ENCODE data around the gene HLA-DQA1. TPM values are rescaled to one million over a fixed set of nuclear protein-coding genes. Genes with fewer than 3 reads are reported as not detected.

The HLA-DQA1 gene
- total and polyA plus RNA-seq, 2 experiments from 2014 or later, result 0.42 TPM; not detected in 1

DNA sequence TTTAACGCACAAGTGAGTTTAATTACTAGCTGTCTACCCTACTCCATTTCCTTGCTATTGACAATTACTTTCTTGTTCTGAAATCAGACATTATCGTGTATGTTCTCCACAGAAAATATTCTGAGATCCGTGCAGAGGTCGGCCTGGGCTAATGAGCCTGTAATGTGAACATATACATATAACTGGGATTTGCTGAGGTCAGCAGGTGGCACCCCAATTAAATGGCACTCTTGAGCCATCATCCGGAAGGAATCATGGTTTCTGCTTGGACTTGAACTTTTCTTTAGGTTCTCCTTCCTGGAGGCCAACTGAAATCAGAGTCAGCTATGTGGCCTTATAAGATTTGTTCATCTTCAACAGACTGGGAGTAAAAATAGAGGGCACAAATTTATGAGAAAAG, 25.6 kb downstream of the HLA-DQA1 start:
- Histone ChIP-seq H3K27ac (ENCODE audit: low read depth) (no peak overlapping the region), H3K36me3 (ENCODE audit: insufficient read depth) (no peaks in the 10 kb centered on the region), H3K79me2 (replicated peaks; ENCODE audit: insufficient read depth) (no peaks in the 10 kb centered on the region), H2AFZ (no peak overlapping the region), H3K27me3 (ENCODE audit: insufficient read depth) (peaks cover 33% of the 10 kb centered on the region), H3K4me3 (no peak overlapping the region), H3K9me2 (ENCODE audit: insufficient read depth) (no peaks in the 10 kb centered on the region), H3K4me2 (no peak overlapping the region), H4K20me1 (replicated peaks; ENCODE audit: insufficient read depth) (no peaks in the 10 kb centered on the region), H3F3A (replicated peaks; ENCODE audit: low read depth) (no peaks in the 10 kb centered on the region), H3K4me1 (ENCODE audit: insufficient read depth) (no peaks in the 10 kb centered on the region)
- no peak for DNase-seq (ENCODE audit: low spot score)
- peaks cover 55% of the 10 kb centered on the region for H3K36me3 Mint-ChIP-seq (ENCODE audit: low read depth)
- TF ChIP-seq EZH2 (IDR thresholded peaks at IDR 0.05; ENCODE audit: low read depth, unreplicated experiment) (no peak), ZNF331 (CRISPR knock-in tag; IDR thresholded peaks at IDR 0.05; ENCODE audit: low read depth) (no peak), ZNF114 (CRISPR knock-in tag; IDR thresholded peaks at IDR 0.05) (no peak)
- TF ChIP-seq, protein P1, sequence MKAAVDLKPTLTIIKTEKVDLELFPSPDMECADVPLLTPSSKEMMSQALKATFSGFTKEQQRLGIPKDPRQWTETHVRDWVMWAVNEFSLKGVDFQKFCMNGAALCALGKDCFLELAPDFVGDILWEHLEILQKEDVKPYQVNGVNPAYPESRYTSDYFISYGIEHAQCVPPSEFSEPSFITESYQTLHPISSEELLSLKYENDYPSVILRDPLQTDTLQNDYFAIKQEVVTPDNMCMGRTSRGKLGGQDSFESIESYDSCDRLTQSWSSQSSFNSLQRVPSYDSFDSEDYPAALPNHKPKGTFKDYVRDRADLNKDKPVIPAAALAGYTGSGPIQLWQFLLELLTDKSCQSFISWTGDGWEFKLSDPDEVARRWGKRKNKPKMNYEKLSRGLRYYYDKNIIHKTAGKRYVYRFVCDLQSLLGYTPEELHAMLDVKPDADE (IDR thresholded peaks at IDR 0.05), result no peak
- H3K9me3 Mint-ChIP-seq, result no peaks in the 10 kb centered on the region; the same call in 2 of the 3 replicates
- H3K27ac Mint-ChIP-seq, result no peak overlapping the region
- no peak for ATAC-seq
- peaks cover 40% of the 10 kb centered on the region for H3K4me1 Mint-ChIP-seq
- no peak overlapping the region for H3K4me3 Mint-ChIP-seq
- peaks cover 29% of the 10 kb centered on the region for H3K27me3 Mint-ChIP-seq (ENCODE audit: insufficient read depth, low read depth, poor library complexity)

DNA sequence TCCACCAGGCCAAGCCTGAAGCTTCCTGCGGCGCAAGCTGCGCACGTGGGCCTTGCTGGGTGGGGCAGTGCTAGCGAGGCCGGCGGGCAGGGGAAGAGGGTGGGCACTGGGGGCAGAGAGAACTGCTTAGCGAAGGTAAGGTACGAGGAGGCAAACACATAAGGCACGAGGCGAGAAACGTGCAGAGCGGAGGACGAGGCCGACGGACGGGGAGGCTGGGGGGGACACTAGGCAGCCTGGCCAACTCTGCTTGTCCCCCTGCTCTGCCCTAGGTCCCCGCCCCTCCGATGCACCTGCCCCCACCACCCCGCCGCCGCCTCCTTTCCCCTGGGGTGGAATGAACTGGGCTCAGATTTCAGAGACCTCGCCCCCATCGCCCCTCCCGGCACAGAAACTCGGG, 27.1 kb downstream of the HLA-DQA1 start:
- Histone ChIP-seq H3K4me1 (ENCODE audit: insufficient read depth) (no peaks in the 10 kb centered on the region), H3K4me3 (peak overlapping the region; percentile 48), H3K79me2 (replicated peaks; ENCODE audit: insufficient read depth) (no peaks in the 10 kb centered on the region), H3K27me3 (ENCODE audit: insufficient read depth) (peaks cover 33% of the 10 kb centered on the region), H3F3A (replicated peaks; ENCODE audit: low read depth) (no peaks in the 10 kb centered on the region), H3K9me2 (ENCODE audit: insufficient read depth) (no peaks in the 10 kb centered on the region), H4K20me1 (replicated peaks; ENCODE audit: insufficient read depth) (no peaks in the 10 kb centered on the region), H3K27ac (ENCODE audit: low read depth) (no peak overlapping the region), H3K36me3 (ENCODE audit: insufficient read depth) (no peaks in the 10 kb centered on the region), H2AFZ (no peak overlapping the region), H3K4me2 (peak overlapping the region; percentile 69; the same call in 1 of the 2 replicates)
- Mint-ChIP-seq H3K27ac (no peak overlapping the region), H3K4me3 (peak overlapping the region; percentile 79), H3K36me3 (ENCODE audit: low read depth) (peaks cover 45% of the 10 kb centered on the region), H3K27me3 (ENCODE audit: insufficient read depth, low read depth, poor library complexity) (peaks cover 29% of the 10 kb centered on the region), H3K4me1 (peaks cover 39% of the 10 kb centered on the region), H3K9me3 (peaks cover 3% of the 10 kb centered on the region; the same call in 2 of the 3 replicates)
- ATAC-seq (no peak), DNase-seq (ENCODE audit: low spot score) (peak; percentile 0)
- TF ChIP-seq, protein P2, sequence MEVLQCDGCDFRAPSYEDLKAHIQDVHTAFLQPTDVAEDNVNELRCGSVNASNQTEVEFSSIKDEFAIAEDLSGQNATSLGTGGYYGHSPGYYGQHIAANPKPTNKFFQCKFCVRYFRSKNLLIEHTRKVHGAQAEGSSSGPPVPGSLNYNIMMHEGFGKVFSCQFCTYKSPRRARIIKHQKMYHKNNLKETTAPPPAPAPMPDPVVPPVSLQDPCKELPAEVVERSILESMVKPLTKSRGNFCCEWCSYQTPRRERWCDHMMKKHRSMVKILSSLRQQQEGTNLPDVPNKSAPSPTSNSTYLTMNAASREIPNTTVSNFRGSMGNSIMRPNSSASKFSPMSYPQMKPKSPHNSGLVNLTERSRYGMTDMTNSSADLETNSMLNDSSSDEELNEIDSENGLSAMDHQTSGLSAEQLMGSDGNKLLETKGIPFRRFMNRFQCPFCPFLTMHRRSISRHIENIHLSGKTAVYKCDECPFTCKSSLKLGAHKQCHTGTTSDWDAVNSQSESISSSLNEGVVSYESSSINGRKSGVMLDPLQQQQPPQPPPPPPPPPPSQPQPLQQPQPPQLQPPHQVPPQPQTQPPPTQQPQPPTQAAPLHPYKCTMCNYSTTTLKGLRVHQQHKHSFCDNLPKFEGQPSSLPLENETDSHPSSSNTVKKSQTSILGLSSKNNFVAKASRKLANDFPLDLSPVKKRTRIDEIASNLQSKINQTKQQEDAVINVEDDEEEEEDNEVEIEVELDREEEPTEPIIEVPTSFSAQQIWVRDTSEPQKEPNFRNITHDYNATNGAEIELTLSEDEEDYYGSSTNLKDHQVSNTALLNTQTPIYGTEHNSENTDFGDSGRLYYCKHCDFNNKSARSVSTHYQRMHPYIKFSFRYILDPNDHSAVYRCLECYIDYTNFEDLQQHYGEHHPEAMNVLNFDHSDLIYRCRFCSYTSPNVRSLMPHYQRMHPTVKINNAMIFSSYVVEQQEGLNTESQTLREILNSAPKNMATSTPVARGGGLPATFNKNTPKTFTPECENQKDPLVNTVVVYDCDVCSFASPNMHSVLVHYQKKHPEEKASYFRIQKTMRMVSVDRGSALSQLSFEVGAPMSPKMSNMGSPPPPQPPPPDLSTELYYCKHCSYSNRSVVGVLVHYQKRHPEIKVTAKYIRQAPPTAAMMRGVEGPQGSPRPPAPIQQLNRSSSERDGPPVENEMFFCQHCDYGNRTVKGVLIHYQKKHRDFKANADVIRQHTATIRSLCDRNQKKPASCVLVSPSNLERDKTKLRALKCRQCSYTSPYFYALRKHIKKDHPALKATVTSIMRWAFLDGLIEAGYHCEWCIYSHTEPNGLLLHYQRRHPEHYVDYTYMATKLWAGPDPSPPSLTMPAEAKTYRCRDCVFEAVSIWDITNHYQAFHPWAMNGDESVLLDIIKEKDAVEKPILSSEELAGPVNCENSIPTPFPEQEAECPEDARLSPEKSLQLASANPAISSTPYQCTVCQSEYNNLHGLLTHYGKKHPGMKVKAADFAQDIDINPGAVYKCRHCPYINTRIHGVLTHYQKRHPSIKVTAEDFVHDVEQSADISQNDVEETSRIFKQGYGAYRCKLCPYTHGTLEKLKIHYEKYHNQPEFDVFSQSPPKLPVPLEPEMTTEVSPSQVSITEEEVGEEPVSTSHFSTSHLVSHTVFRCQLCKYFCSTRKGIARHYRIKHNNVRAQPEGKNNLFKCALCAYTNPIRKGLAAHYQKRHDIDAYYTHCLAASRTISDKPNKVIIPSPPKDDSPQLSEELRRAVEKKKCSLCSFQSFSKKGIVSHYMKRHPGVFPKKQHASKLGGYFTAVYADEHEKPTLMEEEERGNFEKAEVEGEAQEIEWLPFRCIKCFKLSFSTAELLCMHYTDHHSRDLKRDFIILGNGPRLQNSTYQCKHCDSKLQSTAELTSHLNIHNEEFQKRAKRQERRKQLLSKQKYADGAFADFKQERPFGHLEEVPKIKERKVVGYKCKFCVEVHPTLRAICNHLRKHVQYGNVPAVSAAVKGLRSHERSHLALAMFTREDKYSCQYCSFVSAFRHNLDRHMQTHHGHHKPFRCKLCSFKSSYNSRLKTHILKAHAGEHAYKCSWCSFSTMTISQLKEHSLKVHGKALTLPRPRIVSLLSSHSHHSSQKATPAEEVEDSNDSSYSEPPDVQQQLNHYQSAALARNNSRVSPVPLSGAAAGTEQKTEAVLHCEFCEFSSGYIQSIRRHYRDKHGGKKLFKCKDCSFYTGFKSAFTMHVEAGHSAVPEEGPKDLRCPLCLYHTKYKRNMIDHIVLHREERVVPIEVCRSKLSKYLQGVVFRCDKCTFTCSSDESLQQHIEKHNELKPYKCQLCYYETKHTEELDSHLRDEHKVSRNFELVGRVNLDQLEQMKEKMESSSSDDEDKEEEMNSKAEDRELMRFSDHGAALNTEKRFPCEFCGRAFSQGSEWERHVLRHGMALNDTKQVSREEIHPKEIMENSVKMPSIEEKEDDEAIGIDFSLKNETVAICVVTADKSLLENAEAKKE (CRISPR knock-in tag; IDR thresholded peaks at IDR 0.05), result no peak
- TF ChIP-seq ZNF114 (CRISPR knock-in tag; IDR thresholded peaks at IDR 0.05) (no peak), JUNB (IDR thresholded peaks at IDR 0.05; ENCODE audit: unreplicated experiment) (no peak), CREB1 (CRISPR knock-in tag; IDR thresholded peaks at IDR 0.05; ENCODE audit: low read depth) (no peak), NANOG (IDR thresholded peaks at IDR 0.05; ENCODE audit: borderline replicate concordance) (no peak), EZH2 (IDR thresholded peaks at IDR 0.05; ENCODE audit: low read depth, unreplicated experiment) (no peak), ZNF331 (CRISPR knock-in tag; IDR thresholded peaks at IDR 0.05; ENCODE audit: low read depth) (no peak), STAT1 (IDR thresholded peaks at IDR 0.05; ENCODE audit: unreplicated experiment) (no peak)
- TF ChIP-seq, protein P1 (IDR thresholded peaks at IDR 0.05), result no peak
- TF ChIP-seq, protein P3, sequence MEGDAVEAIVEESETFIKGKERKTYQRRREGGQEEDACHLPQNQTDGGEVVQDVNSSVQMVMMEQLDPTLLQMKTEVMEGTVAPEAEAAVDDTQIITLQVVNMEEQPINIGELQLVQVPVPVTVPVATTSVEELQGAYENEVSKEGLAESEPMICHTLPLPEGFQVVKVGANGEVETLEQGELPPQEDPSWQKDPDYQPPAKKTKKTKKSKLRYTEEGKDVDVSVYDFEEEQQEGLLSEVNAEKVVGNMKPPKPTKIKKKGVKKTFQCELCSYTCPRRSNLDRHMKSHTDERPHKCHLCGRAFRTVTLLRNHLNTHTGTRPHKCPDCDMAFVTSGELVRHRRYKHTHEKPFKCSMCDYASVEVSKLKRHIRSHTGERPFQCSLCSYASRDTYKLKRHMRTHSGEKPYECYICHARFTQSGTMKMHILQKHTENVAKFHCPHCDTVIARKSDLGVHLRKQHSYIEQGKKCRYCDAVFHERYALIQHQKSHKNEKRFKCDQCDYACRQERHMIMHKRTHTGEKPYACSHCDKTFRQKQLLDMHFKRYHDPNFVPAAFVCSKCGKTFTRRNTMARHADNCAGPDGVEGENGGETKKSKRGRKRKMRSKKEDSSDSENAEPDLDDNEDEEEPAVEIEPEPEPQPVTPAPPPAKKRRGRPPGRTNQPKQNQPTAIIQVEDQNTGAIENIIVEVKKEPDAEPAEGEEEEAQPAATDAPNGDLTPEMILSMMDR (conservative IDR thresholded peaks at IDR 0.05; ENCODE audit: low read depth in 2 of 2), result no peak

Data from GM23338 (cell line).